T47D (cell line): Measurements from ENCODE around the gene PARP3.
"Not testable (repeated sequence)": the region's sequence is repeated elsewhere in the genome, so short reads cannot be mapped to it uniquely, and the experiment has no call there.

Experiments
- DNase-seq, 2 experiments: peaks; one replicate each; pipeline versions ENCODE4 v3.0.0 to v3.0.0-alpha.2; 2011 to 2012; ENCODE audit warnings: low read depth in 1 of 2, low spot score in 1 of 2
- JUND ChIP-seq: IDR thresholded peaks from 2 replicates; pipeline ENCODE4 v1.6.1; 2012; ENCODE audit warnings: low read depth
- in situ Hi-C: cut with HindIII; loops from 2 replicates; pipeline ENCODE4 v1.10.0; 2016; ENCODE audit warnings: low sequenced_read_pairs, low pct_unique_long_range_greater_than_20kb

PARP3 gene

DNA sequence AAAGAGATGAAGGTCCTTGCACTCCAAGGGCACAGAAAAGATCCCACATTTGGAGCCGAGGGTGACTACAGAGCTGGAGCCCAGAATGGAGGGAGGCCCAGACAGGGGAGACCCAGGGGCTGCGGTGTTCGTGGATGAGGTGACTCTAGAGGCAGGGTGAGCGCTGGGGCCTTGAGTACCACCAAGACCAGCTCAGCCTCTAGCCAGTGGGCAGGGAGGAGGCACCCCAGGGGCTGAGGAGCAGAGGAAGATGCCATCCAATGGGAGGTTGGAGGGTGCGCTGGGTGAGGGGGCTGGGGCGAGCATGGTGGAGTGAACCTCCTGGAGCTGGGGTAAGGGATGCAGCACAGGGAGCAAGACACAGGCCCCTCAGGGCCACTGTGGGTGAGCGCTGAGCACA, 13.7 kb upstream of the PARP3 start:
- DNase-seq = no peak
- in situ Hi-C loops = no loop called here
- TF ChIP-seq JUND = no peak

DNA sequence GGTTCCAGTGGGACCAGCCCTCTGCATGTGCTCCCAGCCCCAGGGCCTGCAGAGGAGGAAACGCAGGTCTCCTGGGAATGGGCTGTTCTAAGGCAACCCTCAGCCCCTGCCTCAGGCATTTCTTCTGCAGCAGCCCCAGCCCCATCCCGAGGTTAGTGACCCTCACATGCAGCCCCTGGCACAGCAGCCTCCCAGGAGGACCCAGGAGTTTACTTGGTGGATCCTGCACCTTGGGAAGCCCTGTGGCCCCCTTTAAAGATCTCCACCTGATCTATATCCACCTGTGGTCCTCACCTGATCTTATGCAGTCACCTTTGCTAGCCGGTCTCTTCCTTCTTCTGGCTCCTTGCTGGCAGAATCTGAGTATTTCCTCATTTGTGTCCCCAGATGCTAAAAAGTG, 13.2 kb upstream of the PARP3 start:
- DNase-seq, in situ Hi-C loops: not testable (repeated sequence)

DNA sequence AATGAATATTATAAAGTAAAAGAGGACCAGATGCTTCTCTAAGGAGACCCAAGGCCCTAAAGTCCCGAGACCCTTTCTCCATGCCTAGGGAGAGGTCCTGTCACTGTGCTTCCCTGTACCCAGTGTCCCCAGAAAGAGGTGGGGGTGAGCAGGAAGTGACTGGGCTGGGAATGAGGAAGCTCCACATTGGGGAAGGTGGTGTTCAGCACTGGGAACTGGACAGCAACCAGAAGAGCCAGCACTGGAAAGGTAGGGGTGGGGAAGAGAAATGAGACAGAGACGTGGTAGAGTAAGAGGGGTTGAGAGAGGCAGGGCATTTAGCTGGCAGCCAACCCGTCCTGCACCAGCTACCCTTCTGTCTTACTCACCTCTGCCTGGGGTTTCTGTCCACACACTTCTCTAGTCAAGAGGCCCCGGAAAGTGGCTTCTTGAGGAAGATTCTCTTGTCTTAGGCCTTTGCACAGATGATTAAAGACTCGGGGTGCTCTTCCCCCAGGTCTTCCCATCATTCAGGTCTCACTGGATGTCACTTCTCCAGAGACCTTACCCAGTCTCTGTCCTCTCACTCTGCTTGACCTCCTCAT, 12.7 kb upstream of the PARP3 start:
- TF ChIP-seq JUND = no peak
- peak; percentile 47 to 55 for DNase-seq
- in situ Hi-C loops = no loop called here

DNA sequence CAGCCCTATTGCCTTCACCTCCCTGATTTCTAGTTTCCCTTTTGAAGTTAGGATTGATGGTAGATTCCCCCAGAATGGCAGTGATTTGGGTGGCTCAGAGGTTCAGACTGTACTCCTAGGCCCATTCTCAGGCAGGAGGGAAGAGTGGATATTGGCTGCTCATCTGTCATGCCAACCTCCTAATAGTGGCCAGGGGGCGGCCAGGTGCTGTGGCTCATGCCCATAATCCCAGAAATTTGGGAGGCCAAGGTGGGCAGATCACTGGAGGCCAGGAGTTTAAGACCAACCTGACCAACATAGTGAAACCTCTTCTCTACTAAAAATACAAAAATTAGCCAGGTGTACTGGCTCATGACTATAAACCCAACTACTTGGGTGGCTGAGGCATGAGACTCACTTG, 11.7 kb upstream of the PARP3 start:
- in situ Hi-C loops = no loop called here
- no peak for TF ChIP-seq JUND
- DNase-seq = no peak

DNA sequence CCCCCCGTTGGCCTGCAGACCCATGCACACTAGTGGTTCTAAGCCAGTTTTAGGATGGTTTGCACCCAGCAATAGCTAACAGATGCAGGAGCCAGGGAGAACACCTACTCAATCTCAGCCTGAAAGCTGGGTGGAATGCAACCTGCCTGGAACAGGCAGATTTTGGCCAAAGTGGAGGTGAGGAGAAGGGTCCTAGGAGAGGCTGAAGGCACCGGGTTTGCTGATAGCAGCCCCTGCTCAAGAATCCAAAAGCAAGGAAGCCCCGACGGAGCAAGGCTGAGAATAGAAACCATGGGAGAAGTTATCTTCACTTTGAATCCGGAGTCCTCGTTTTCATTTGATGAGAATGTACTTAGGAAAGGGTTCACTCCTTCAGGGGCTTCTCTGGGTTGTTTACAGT, 10.4 kb upstream of the PARP3 start:
- TF ChIP-seq JUND = no peak
- in situ Hi-C loops = no loop called here
- DNase-seq = no peak

DNA sequence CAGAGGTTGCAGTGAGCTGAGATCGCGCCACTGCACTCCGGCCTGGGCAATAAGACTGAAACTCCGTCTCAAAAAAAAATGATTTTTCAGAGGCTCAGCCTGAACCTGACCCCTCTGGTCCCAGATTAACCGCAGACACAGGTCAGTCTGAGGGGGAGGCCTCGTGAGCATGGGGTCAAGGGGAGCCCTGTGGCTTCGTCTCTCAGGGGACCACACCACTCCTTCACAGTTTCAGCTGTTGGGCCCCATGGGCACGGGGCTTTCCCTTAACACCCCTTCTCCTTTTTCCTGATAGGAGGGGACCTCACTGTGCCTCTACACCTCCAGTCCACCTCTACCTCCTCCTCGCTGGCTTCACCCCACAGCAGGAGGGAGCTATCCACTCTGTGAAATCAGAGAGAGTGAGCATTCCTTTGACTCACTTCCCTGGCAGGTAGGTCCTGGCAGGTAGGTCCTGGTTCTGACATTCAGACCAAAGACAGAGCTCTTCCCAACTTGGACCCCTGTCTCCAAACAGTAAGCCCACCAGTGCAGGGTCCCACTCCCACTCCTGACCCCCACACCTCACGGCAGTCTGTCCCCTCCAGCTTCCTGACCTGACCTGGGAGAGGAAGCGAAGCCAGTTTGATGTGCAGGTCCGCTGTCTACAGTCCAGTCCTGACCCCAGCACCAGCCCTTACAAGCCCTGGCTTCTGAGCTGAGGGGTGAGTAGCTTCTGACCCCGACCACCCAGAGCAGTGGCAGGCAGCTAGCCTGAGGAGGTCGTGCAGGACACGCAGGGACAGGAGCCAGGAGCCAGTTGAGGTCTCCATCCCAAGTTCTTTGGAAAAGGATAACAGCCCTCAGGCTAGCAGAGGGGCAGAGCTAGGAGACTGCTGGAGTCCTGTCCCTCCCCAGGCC, 9.4 kb upstream of the PARP3 start:
- DNase-seq = no peak
- TF ChIP-seq JUND = no peak
- in situ Hi-C loops = no loop called here

DNA sequence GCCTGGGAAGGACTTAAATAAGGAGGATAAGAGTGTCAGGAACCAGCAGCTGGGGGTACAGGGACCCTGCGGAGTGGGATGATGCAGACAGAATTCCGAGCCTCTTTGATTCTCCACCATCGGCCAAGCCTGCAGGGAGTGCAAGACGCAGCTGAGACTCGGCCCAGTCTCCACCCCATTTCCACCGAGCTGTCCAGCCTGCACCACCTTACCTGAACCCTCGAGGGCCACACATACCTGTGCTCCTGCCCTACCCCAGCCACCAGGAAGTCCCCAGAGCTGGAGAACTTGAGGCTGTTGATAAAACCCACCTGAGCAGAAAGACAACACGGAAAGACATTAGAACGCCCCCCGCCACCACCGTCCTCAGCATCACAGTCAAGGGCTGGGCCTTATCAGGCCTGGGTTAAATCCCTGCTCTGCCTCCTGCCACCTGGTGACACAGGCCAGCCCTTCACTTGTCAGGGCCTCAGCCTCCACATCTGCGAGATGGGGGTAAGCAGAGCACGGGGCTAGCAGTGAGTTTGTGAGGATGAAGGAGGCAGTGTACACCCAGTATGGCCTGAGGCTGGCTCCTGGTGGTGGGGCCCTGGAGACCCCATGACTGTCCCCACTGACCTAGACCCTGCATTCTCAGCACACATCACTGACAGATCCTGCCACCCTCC, 8.6 kb upstream of the PARP3 start:
- DNase-seq = no peak
- in situ Hi-C loops = no loop called here
- no peak for TF ChIP-seq JUND

DNA sequence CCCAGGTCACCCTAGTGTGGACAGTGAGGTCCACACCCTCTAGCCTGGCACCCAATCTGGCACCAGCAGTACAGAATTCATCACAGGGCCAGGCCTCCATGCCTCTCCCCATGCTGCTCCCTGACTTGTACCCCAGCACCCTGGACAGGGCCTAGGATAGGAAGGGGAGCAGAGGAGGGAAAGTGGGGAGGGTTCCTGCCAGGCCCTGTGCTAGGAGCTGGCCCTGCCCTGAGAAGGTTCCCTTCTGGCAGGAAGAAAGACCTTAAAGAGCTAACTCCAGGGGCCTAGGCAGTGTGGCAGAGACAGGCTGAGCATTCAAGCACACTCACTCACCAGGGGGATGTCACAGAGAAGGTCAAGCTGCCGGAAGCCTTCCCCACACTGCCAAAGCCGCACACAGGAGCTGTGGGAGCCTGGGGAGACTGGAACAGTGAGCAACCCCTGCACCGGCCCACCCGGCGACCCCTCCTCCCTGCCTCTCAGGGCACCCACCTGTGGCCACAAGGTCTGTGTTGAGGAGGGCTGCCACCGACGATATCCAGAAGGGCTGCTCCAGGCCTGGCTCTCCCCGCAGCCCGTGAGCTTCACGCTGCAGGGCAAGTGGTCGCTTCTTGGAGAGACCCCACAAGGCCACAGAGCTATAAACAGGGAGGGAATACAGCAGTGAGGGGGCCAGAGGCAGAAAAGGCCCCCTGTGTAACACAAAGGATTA, 7.9 kb upstream of the PARP3 start:
- in situ Hi-C loops = no loop called here
- DNase-seq = no peak
- TF ChIP-seq JUND = no peak

DNA sequence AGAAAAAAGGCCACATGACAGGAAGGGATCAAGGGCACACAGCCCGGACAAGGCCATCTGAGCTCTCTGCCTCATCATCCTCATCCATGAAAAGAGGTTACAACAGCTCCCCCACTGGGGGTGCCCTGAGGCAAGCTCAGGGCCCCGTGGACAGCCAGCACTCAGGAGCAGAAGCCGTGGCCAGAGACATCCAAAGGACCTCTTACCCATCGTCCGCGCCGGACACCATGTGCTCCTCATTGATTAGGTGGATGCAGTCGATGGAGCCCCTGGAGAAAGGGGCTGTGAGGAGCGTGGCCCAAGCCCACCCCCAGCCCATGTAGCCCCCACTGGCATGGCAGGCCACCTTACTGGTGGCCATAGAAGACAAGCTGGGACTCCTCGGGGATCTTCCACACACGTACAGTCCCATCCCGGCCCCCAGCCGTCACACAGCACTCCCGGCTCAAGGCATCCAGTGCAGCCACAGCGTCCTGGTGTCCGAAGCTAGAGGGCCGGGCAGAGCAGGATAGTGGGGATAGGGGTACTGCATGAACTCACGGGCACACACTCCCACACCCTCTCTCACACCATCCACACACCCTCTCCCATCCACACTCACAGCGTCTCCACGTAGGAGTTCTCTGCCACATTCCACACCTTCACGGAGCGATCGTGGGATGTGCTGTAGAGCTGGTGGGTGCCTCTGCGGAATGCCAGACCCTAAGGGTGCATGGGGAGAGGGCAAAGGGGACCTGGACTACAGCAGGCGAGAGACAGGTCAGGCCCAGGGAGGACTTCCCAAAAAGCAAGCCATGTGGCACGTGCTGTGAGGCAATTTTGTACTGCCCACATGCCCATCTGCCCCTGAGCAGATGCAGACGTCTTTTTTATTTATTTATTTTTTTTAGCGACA, 6.9 kb upstream of the PARP3 start:
- in situ Hi-C loops = no loop called here
- no peak for DNase-seq
- no peak for TF ChIP-seq JUND

DNA sequence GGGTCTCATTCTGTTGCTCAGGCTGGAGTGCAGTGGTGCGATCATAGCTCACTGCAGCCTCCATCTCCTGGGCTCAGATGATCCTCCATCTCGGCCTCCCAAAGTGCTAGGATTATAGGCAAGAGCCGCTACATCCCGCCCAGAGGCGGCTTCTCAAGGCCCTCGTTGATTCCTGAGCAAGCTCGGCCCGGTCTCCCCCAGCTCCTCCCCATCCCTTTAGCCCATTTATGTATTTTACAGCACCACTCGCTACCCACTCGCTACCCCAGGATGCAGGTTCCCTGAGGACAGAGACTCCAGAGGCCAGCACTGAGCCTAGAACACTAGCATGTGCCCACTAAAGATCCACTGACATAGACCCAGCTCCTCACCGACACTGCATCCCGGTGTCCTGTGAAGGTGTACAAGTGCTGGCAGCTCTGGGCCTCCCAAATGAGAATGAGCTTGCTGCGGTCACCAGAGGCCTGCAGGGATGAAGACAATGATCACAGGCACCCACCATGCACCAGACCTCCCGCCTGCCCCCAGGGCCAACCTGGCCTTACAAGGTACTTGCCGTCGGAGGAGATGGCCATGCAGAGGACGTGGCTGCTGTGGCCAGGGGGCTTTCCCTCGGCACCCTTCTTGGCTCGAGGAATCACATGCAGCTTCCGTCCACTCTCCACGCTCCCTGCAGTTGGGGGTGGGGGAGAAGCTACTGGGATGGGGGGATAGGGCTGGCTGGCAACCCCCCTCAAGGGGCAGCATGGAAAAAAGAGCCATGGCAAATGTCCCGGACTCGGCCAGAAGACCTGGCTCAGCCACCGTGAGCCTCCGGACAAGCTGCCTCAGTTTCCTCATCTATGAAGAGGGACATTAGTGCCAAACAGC, 6.0 kb upstream of the PARP3 start:
- DNase-seq = no peak
- in situ Hi-C loops = no loop called here
- TF ChIP-seq JUND = no peak

DNA sequence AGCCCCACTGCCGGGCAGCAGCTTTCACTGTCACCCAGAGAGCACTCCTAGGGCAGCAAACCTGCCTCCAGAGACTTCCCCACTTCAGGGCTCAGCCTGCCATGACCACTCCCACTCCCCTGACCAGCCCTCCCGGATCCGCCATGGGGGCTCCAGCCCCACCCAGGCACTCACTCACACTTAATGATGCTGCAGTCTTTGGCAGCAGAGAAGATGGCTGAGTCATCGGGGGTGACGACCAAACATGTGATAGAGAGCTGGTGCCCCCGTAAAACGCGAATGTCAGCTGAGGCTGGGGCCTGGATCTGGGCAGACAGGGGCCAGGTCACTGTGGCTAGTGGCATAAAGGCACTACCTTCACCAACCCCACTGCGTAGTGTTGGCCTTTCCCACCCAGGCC, 5.1 kb upstream of the PARP3 start:
- no peak for DNase-seq
- in situ Hi-C loops = no loop called here
- no peak for TF ChIP-seq JUND
